Right lobe of liver (tissue), 6 donors: Measurements from ENCODE around the gene KSR2. TPM values are rescaled to one million over a fixed set of nuclear protein-coding genes. Genes with fewer than 3 reads are reported as not detected.

Experiments
- ATAC-seq, 4 donors: fragments of 200-7000 bp; cut with Tn5 transposase; one replicate each; pipeline ENCODE4 v1.9.1; 2020; ENCODE audit warnings: mild to moderate bottlenecking in 4 of 4, moderate library complexity in 4 of 4
- DNase-seq, 3 donors: peaks; one replicate each; pipeline ENCODE4 v3.0.0-alpha.2; 2020
- H3K27ac ChIP-seq, 3 donors: fragments of 200-600 bp; one replicate each; pipeline ENCODE4 v1.8.0; 2022
- H3K27me3 ChIP-seq, 2 donors: fragments of 200-600 bp; one replicate each; pipeline ENCODE4 v1.8.0; 2022
- H3K36me3 ChIP-seq, 4 donors: fragments of 200-600 bp; sonication (generic) in 1 of 4; one replicate each; pipeline versions ENCODE4 v1.5.1 to v1.8.0; 2017 to 2022; ENCODE audit warnings: control low read depth in 1 of 4
- H3K4me1 ChIP-seq, 4 donors: fragments of 200-600 bp; sonication (generic) in 1 of 4; one replicate each; pipeline versions ENCODE4 v1.5.1 to v1.8.0; 2017 to 2022; ENCODE audit warnings: control low read depth in 1 of 4
- H3K4me3 ChIP-seq, 3 donors: fragments of 200-600 bp; one replicate each; pipeline ENCODE4 v1.8.0; 2022
- H3K9me3 ChIP-seq, 4 donors: fragments of 200-600 bp; sonication (generic) in 1 of 4; one replicate each; pipeline versions ENCODE4 v1.5.1 to v1.8.0; 2017 to 2022; ENCODE audit warnings: control low read depth in 1 of 4
- CTCF ChIP-seq, 4 donors: fragments of 200-600 bp in 3 of 4; fragments of 450-650 bp in 1 of 4; IDR thresholded peaks; one replicate each; pipeline versions ENCODE4 v1.5.1 to v1.8.0; 2016 to 2022; ENCODE audit warnings: antibody characterized with exemption in 4 of 4, mild to moderate bottlenecking in 2 of 4
- POLR2A ChIP-seq: fragments of 450-650 bp; IDR thresholded peaks from one replicate; pipeline ENCODE4 v1.6.1; 2017; ENCODE audit warnings: antibody characterized with exemption, mild to moderate bottlenecking
- WGBS: methylation state at CpG from one replicate; pipeline ENCODE4 v1.1.6; 2018; ENCODE audit warnings: low coverage, low lambda C conversion rate; ENCODE audit not compliant: insufficient coverage; ENCODE audit errors: missing lambda C conversion rate; 5-methylcytosine and 5-hydroxymethylcytosine counted together
- intact Hi-C, 2 donors: fragments of 100-400 bp; cut with DNase I; formaldehyde crosslinking; loops; one replicate each; pipeline versions ENCODE4 v1.11.2 to v1.14.1; 2022
- long read RNA-seq: library from polyadenylated mRNA; unstranded; transcript quantifications from one replicate; pipeline ENCODE4 v2.0.0, GENCODE V29; 2019
- total RNA-seq, 6 experiments: library from RNA; depleted of rRNA in 2 of 6; stranded (reverse); fragments of >200 nt in 2 of 6; fragmentation: NEBNext Ultra II Directional in 3 of 6; extraction: Animal tissue kit (Norgen Biotek cat#: 25700) in 3 of 6; gene quantifications; one replicate each; pipeline versions ENCODE4 v1.1.0 to v1.2.4, GENCODE V29; 2016 to 2023
- donor health status: DM: no; HTN: yes; CAD: no.
- donor health status: DM: no; HTN: no; CAD: no.
- donor health status: DM: no; HTN: no; CAD: no.
- donor health status: DM: no; HTN: yes; CAD: no.
- donor health status: DM: no; HTN: yes; CAD: no.

The KSR2 gene
- total RNA-seq = under 1 TPM in 4 of 6 experiments, not detected in 2; 0.02 to 0.07 (median 0.02) TPM
- long read RNA-seq = 0 reads

GRCh38 chr12:117968826-117969659 lies at the start of gene KSR2:
Gene KSR2 (minus strand): TSS chr12:117968990. CDS start chr12:117968255, 735 bp downstream.
- Histone ChIP-seq H3K27ac (no peak within 1 kb of the TSS), H3K27me3 (no peaks in the 10 kb centered on the region), H3K4me3 (peak within 1 kb of the TSS in 2 of 3 donors; percentile 36 to 42), H3K36me3 (no peaks in the 10 kb centered on the region), H3K4me1 (no peaks in the 10 kb centered on the region), H3K9me3 (no peaks in the 10 kb centered on the region)
- intact Hi-C loops = no loop called here
- DNase-seq (peak; percentile 22 to 55 (median 43)), ATAC-seq (peak; percentile 14 to 52 (median 29))
- TF ChIP-seq CTCF (IDR thresholded peaks at IDR 0.05) (no peak), POLR2A (no peak)
- 0% methylated on average over 8 of the region's 86 CpGs for WGBS

- no peak overlapping the region for H3K27ac ChIP-seq
- DNase-seq (no peak), ATAC-seq (no peak)
- intact Hi-C loops = no loop called here
- no peaks in the 10 kb centered on the region for H3K27me3 ChIP-seq
- no peaks in the 10 kb centered on the region for H3K9me3 ChIP-seq
- peaks cover 0 to 33% (median 9%) of the 10 kb centered on the region in 4 donors for H3K36me3 ChIP-seq
- peaks cover 0 to 16% (median 4%) of the 10 kb centered on the region in 4 donors for H3K4me1 ChIP-seq
- no peak overlapping the region for H3K4me3 ChIP-seq
- TF ChIP-seq POLR2A = no peak
- TF ChIP-seq CTCF (IDR thresholded peaks at IDR 0.05) = no peak
Observed at GRCh38 chr12:118017926-118018325, 49.1 kb upstream of the KSR2 start.

- peaks cover 0 to 25% (median 4%) of the 10 kb centered on the region in 4 donors for H3K36me3 ChIP-seq
- no peak for TF ChIP-seq CTCF (IDR thresholded peaks at IDR 0.05)
- TF ChIP-seq POLR2A = peak; percentile 75
- H3K4me1 ChIP-seq = peaks cover 0 to 16% (median 4%) of the 10 kb centered on the region in 4 donors
- H3K27me3 ChIP-seq = no peaks in the 10 kb centered on the region
- ATAC-seq = peak; percentile 98 to 99 (median 98)
- H3K27ac ChIP-seq = peak within 1 kb of the TSS; percentile 80 to 97 (median 94)
- DNase-seq = peak; percentile 99
- WGBS = under 1% methylated on average over 21 of the region's 61 CpGs
- intact Hi-C loops = no loop called here
- peak within 1 kb of the TSS; percentile 80 to 87 (median 84) for H3K4me3 ChIP-seq
- no peaks in the 10 kb centered on the region for H3K9me3 ChIP-seq
Observed at GRCh38 chr12:118016424-118017264, 47.9 kb upstream of the KSR2 start, which contains the start of gene RFC5. Gene RFC5 (plus strand): TSS chr12:118016703. CDS start chr12:118016828, 125 bp downstream.

GRCh38 chr12:118015944-118016343 lies 47.2 kb upstream of the KSR2 start:
- Histone ChIP-seq H3K36me3 (peaks cover 0 to 18% (median 2%) of the 10 kb centered on the region in 4 donors), H3K27ac (peak overlapping the region; percentile 80 to 97 (median 94)), H3K4me1 (peaks cover 0 to 16% (median 4%) of the 10 kb centered on the region in 4 donors), H3K27me3 (no peaks in the 10 kb centered on the region), H3K4me3 (peak overlapping the region; percentile 80 to 87 (median 84)), H3K9me3 (no peaks in the 10 kb centered on the region)
- TF ChIP-seq POLR2A = no peak
- TF ChIP-seq CTCF (IDR thresholded peaks at IDR 0.05) = no peak
- intact Hi-C loops = no loop called here
- 6% methylated on average over 9 of the region's 9 CpGs for WGBS
- DNase-seq (no peak), ATAC-seq (peak; percentile 66 to 81 (median 76))
